HG03342 (cell line): ENCODE measurements around the gene FADS2.

Experiments
- ATAC-seq: cut with Tn5 transposase; IDR thresholded peaks from one replicate; pipeline ENCODE4 v1.9.1; 2021; ENCODE audit warnings: mild to moderate bottlenecking, moderate library complexity; ENCODE audit not compliant: unreplicated experiment

FADS2 gene

GRCh38 chr11:61842528-61842820 is 14.4 kb downstream of the FADS2 start:
- no peak for ATAC-seq

GRCh38 chr11:61844909-61845565 is 16.9 kb downstream of the FADS2 start:
- ATAC-seq = no peak

GRCh38 chr11:61846362-61847020 is 18.4 kb downstream of the FADS2 start:
- ATAC-seq = no peak

GRCh38 chr11:61847914-61848581 is 19.9 kb downstream of the FADS2 start:
- no peak for ATAC-seq

- no peak for ATAC-seq
Measured at GRCh38 chr11:61848631-61849030, 20.5 kb downstream of the FADS2 start.

GRCh38 chr11:61850687-61851086 is 22.6 kb downstream of the FADS2 start:
- no peak for ATAC-seq

GRCh38 chr11:61851113-61851899 is 23.2 kb downstream of the FADS2 start:
- ATAC-seq = no peak

- no peak for ATAC-seq
Measured at GRCh38 chr11:61851900-61852295, 23.8 kb downstream of the FADS2 start.

- no peak for ATAC-seq
Measured at GRCh38 chr11:61853698-61854169, 25.6 kb downstream of the FADS2 start.

GRCh38 chr11:61854206-61854895 is 26.3 kb downstream of the FADS2 start:
- ATAC-seq = no peak

- no peak for ATAC-seq
Measured at GRCh38 chr11:61854966-61855714, 27.0 kb downstream of the FADS2 start.

- no peak for ATAC-seq
Measured at GRCh38 chr11:61855939-61856680, 28.0 kb downstream of the FADS2 start.

- no peak for ATAC-seq
Measured at GRCh38 chr11:61860054-61860903, 32.2 kb downstream of the FADS2 start.

GRCh38 chr11:61861634-61862033 is 33.5 kb downstream of the FADS2 start:
- ATAC-seq = no peak

GRCh38 chr11:61862714-61863547 is 34.8 kb downstream of the FADS2 start:
- ATAC-seq = no peak

GRCh38 chr11:61863548-61864081 is 35.5 kb downstream of the FADS2 start:
- no peak for ATAC-seq
